HCT116 (cell line): ENCODE results near the gene KCNV2. TPM values are rescaled to one million over a fixed set of nuclear protein-coding genes. Genes with fewer than 3 reads are reported as not detected.

Source experiments
- ATAC-seq: fragments of 200-7000 bp; cut with Tn5 transposase; 2 replicates; pipeline ENCODE4 v1.9.1; 2020; ENCODE audit warnings: mild to moderate bottlenecking, moderate library complexity
- BruUV-seq: library from RNA; stranded (reverse); fragments of 400-500 nt; replicated peaks from 2 replicates; lab custom pipeline; 2021; lab: Mats Ljungman, UMichigan
- CTCF ChIA-PET: fragments of 300-600 bp; sonication (Branson Sonifier 250); formaldehyde crosslinking; loops from one replicate; lab custom pipeline; 2021; ENCODE audit warnings: antibody characterized with exemption; lab: Charles Lee
- POLR2A ChIA-PET: fragments of 300-600, 350-600 bp; sonication (Branson Sonifier 250); formaldehyde crosslinking; loops from one replicate; lab custom pipeline; 2021; ENCODE audit warnings: antibody characterized with exemption; lab: Charles Lee
- RAD21 ChIA-PET, 2 experiments: fragments of 300-600 bp; sonication (Branson Sonifier 250); formaldehyde crosslinking; loops; one replicate each; lab custom pipeline; 2023; ENCODE audit warnings: low total read pairs in 2 of 2; ENCODE audit not compliant: uncharacterized antibody in 2 of 2, unreplicated experiment in 2 of 2, low non-redundant PET in 1 of 2; lab: Charles Lee
- DNase-seq: peaks from one replicate; pipeline ENCODE4 v3.0.0-alpha.2; 2010; ENCODE audit warnings: low read depth, low spot score
- H2AFZ ChIP-seq: fragments of 200-600 bp; shearing (Covaris generic), sonication (generic); 2 replicates; pipeline ENCODE4 v1.6.1; 2017; ENCODE audit warnings: low read depth, mixed run types, mixed read lengths, antibody characterized with exemption, low read length; ENCODE audit not compliant: poor library complexity, severe bottlenecking
- H3K27ac ChIP-seq: 2 replicates; pipeline ENCODE4 v1.5.1; 2012; ENCODE audit warnings: low read depth, low read length
- H3K27me3 ChIP-seq: fragments of 200-600 bp; sonication (generic); 2 replicates; pipeline ENCODE4 v1.6.1; 2016; ENCODE audit warnings: mixed run types, low read length, mixed read lengths; ENCODE audit not compliant: insufficient read depth
- H3K36me3 ChIP-seq, 2 experiments: fragments of 200-500 bp in 1 of 2; fragments of 200-600 bp in 1 of 2; sonication (Bioruptor generic) in 1 of 2; sonication (generic) in 1 of 2; 2 replicates each; pipeline versions ENCODE4 v1.5.1 to v1.6.1; 2014 to 2016; ENCODE audit warnings: low read length in 2 of 2, inconsistent platforms in 1 of 2, mixed read lengths in 1 of 2, mixed run types in 1 of 2; ENCODE audit not compliant: insufficient read depth in 2 of 2, control insufficient read depth in 1 of 2
- H3K4me1 ChIP-seq, 2 experiments: fragments of 200-600 bp in 1 of 2; sonication (generic) in 1 of 2; 2 replicates each; pipeline versions ENCODE4 v1.5.1 to v1.6.1; 2012 to 2017; ENCODE audit warnings: low read length in 2 of 2, inconsistent platforms in 1 of 2, mild to moderate bottlenecking in 1 of 2, mixed read lengths in 1 of 2, mixed run types in 1 of 2, moderate library complexity in 1 of 2; ENCODE audit not compliant: insufficient read depth in 2 of 2, control insufficient read depth in 1 of 2
- H3K4me2 ChIP-seq: fragments of 200-600 bp; sonication (generic); 2 replicates; pipeline ENCODE4 v1.6.1; 2017; ENCODE audit warnings: mixed run types, low read length, mixed read lengths
- H3K4me3 ChIP-seq, 2 experiments: fragments of 200-600 bp in 1 of 2; sonication (generic) in 1 of 2; replicated peaks in 1 of 2; 2 replicates each; pipeline ENCODE4 v1.5.1; 2011 to 2016; ENCODE audit warnings: low read length in 2 of 2, control low read depth in 1 of 2, low read depth in 1 of 2, mild to moderate bottlenecking in 1 of 2, mixed read lengths in 1 of 2, mixed run types in 1 of 2
- H3K79me2 ChIP-seq: fragments of 200-600 bp; sonication (generic); 2 replicates; pipeline ENCODE4 v1.6.1; 2017; ENCODE audit warnings: mild to moderate bottlenecking, mixed run types, low read length, moderate library complexity, mixed read lengths; ENCODE audit not compliant: insufficient read depth
- H3K9ac ChIP-seq: fragments of 200-600 bp; sonication (generic); 2 replicates; pipeline ENCODE4 v1.6.1; 2016; ENCODE audit warnings: low read length, mixed read lengths
- H3K9me2 ChIP-seq: fragments of 200-600 bp; sonication (generic), shearing (Covaris generic); 2 replicates; pipeline ENCODE4 v1.6.1; 2017; ENCODE audit warnings: mixed run types, mild to moderate bottlenecking, moderate library complexity; ENCODE audit not compliant: insufficient read depth
- H3K9me3 ChIP-seq, 2 experiments: fragments of 200-500 bp in 1 of 2; fragments of 200-600 bp in 1 of 2; sonication (Bioruptor generic) in 1 of 2; sonication (generic) in 1 of 2; 2 replicates each; pipeline ENCODE4 v1.6.1; 2014 to 2017; ENCODE audit warnings: low read length in 2 of 2, mixed read lengths in 2 of 2, inconsistent platforms in 1 of 2, low read depth in 1 of 2, mild to moderate bottlenecking in 1 of 2, mixed run types in 1 of 2, moderate library complexity in 1 of 2; ENCODE audit not compliant: control insufficient read depth in 1 of 2, insufficient read depth in 1 of 2
- H4K20me1 ChIP-seq: fragments of 200-600 bp; sonication (generic), shearing (Covaris generic); 2 replicates; pipeline ENCODE4 v1.6.1; 2017; ENCODE audit warnings: mixed run types, mild to moderate bottlenecking, moderate library complexity; ENCODE audit not compliant: insufficient read depth
- CEBPB ChIP-seq: IDR thresholded peaks from 2 replicates; pipeline ENCODE4 v1.6.1; 2012; ENCODE audit warnings: low read depth
- EGR1 ChIP-seq: IDR thresholded peaks from 2 replicates; pipeline ENCODE4 v1.6.1; 2012; ENCODE audit warnings: low read depth
- JUND ChIP-seq: IDR thresholded peaks from 2 replicates; pipeline ENCODE4 v1.6.1; 2012
- RAD21 ChIP-seq: IDR thresholded peaks from 2 replicates; pipeline ENCODE4 v1.6.1; 2012; ENCODE audit warnings: low read depth, mild to moderate bottlenecking
- SP1 ChIP-seq: IDR thresholded peaks from 2 replicates; pipeline ENCODE4 v1.6.1; 2012; ENCODE audit warnings: low read depth
- SRF ChIP-seq: IDR thresholded peaks from 2 replicates; pipeline ENCODE4 v1.6.1; 2012; ENCODE audit warnings: low read depth
- TCF7L2 ChIP-seq: IDR thresholded peaks from 2 replicates; pipeline ENCODE4 v1.7.0; 2011; ENCODE audit warnings: borderline replicate concordance, inconsistent platforms; ENCODE audit not compliant: insufficient read depth, insufficient read length; ENCODE audit errors: extremely low read depth
- intact Hi-C: fragments of 100-400 bp; cut with micrococcal nuclease; formaldehyde crosslinking; loops from 2 replicates; pipeline ENCODE4 v1.10.0; 2022
- total RNA-seq: library from RNA; stranded (reverse); gene quantifications from one replicate; pipeline ENCODE4 v1.2.1, GENCODE V29; 2021; ENCODE audit not compliant: unreplicated experiment
- TF ChIP-seq, protein P1 (sequence below), 3 experiments: fragments of 200-600 bp in 1 of 3; sonication (generic) in 1 of 3; IDR thresholded peaks in 2 of 3; conservative IDR thresholded peaks in 1 of 3; 2 replicates each; pipeline ENCODE4 v1.5.1; 2012 to 2017; ENCODE audit warnings: low read depth in 2 of 3, low read length in 2 of 3, antibody characterized with exemption in 1 of 3, borderline replicate concordance in 1 of 3, control low read depth in 1 of 3, mild to moderate bottlenecking in 1 of 3, mixed read lengths in 1 of 3, mixed run types in 1 of 3, moderate library complexity in 1 of 3; ENCODE audit not compliant: insufficient read depth in 1 of 3
- TF ChIP-seq, protein P2 (sequence below): IDR thresholded peaks from 2 replicates; pipeline ENCODE4 v1.6.1; 2011; ENCODE audit warnings: mild to moderate bottlenecking, low read length, moderate library complexity; ENCODE audit not compliant: insufficient replicate concordance; ENCODE audit errors: extremely low read depth
- TF ChIP-seq, protein P3 (sequence below): IDR thresholded peaks from 2 replicates; pipeline ENCODE4 v1.6.1; 2012; ENCODE audit warnings: low read depth

The KCNV2 gene
- total RNA-seq, 1 experiment from 2014 or later: not detected

DNA sequence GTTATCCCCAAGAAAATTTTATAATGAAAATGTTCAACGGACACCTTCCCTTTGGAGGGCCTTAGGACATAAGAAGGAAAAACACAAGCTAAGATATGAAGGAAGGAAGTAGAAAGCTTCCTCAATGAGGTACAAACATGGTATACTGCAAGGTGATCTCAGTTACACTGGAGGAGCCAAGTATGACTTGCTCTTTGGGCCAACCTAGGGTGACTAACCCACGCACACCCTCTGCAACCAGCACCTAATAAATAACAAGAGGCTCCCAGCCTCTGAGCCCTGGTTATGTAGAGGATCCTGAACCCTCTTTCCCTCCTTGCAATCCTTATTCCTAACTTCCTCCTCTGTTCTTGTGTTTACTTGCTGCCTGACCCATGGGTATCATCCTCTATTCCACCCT lies 38.3 kb upstream of the KCNV2 start:
- H3K79me2 ChIP-seq: no peaks in the 10 kb centered on the region
- H2AFZ ChIP-seq: no peak overlapping the region
- no peaks in the 10 kb centered on the region for H3K9me2 ChIP-seq
- no peak for DNase-seq
- H3K27ac ChIP-seq: no peak overlapping the region
- no peaks in the 10 kb centered on the region for H3K4me1 ChIP-seq
- TF ChIP-seq, protein P1, sequence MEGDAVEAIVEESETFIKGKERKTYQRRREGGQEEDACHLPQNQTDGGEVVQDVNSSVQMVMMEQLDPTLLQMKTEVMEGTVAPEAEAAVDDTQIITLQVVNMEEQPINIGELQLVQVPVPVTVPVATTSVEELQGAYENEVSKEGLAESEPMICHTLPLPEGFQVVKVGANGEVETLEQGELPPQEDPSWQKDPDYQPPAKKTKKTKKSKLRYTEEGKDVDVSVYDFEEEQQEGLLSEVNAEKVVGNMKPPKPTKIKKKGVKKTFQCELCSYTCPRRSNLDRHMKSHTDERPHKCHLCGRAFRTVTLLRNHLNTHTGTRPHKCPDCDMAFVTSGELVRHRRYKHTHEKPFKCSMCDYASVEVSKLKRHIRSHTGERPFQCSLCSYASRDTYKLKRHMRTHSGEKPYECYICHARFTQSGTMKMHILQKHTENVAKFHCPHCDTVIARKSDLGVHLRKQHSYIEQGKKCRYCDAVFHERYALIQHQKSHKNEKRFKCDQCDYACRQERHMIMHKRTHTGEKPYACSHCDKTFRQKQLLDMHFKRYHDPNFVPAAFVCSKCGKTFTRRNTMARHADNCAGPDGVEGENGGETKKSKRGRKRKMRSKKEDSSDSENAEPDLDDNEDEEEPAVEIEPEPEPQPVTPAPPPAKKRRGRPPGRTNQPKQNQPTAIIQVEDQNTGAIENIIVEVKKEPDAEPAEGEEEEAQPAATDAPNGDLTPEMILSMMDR (IDR thresholded peaks at IDR 0.05 in 2 of 3, conservative IDR thresholded peaks at IDR 0.05 in 1 of 3; ENCODE audit: borderline replicate concordance in 1 of 3, insufficient read depth in 1 of 3, low read depth in 2 of 3, low read length in 2 of 3): no peak
- TF ChIP-seq JUND (no peak), EGR1 (no peak), SRF (no peak), SP1 (no peak), TCF7L2 (no peak), RAD21 (no peak), CEBPB (no peak)
- TF ChIP-seq, protein P2, sequence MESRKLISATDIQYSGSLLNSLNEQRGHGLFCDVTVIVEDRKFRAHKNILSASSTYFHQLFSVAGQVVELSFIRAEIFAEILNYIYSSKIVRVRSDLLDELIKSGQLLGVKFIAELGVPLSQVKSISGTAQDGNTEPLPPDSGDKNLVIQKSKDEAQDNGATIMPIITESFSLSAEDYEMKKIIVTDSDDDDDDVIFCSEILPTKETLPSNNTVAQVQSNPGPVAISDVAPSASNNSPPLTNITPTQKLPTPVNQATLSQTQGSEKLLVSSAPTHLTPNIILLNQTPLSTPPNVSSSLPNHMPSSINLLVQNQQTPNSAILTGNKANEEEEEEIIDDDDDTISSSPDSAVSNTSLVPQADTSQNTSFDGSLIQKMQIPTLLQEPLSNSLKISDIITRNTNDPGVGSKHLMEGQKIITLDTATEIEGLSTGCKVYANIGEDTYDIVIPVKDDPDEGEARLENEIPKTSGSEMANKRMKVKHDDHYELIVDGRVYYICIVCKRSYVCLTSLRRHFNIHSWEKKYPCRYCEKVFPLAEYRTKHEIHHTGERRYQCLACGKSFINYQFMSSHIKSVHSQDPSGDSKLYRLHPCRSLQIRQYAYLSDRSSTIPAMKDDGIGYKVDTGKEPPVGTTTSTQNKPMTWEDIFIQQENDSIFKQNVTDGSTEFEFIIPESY: no peak
- TF ChIP-seq, protein P3, sequence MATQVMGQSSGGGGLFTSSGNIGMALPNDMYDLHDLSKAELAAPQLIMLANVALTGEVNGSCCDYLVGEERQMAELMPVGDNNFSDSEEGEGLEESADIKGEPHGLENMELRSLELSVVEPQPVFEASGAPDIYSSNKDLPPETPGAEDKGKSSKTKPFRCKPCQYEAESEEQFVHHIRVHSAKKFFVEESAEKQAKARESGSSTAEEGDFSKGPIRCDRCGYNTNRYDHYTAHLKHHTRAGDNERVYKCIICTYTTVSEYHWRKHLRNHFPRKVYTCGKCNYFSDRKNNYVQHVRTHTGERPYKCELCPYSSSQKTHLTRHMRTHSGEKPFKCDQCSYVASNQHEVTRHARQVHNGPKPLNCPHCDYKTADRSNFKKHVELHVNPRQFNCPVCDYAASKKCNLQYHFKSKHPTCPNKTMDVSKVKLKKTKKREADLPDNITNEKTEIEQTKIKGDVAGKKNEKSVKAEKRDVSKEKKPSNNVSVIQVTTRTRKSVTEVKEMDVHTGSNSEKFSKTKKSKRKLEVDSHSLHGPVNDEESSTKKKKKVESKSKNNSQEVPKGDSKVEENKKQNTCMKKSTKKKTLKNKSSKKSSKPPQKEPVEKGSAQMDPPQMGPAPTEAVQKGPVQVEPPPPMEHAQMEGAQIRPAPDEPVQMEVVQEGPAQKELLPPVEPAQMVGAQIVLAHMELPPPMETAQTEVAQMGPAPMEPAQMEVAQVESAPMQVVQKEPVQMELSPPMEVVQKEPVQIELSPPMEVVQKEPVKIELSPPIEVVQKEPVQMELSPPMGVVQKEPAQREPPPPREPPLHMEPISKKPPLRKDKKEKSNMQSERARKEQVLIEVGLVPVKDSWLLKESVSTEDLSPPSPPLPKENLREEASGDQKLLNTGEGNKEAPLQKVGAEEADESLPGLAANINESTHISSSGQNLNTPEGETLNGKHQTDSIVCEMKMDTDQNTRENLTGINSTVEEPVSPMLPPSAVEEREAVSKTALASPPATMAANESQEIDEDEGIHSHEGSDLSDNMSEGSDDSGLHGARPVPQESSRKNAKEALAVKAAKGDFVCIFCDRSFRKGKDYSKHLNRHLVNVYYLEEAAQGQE: no peak
- H3K9me3 ChIP-seq: no peaks in the 10 kb centered on the region
- no peak overlapping the region for H3K4me2 ChIP-seq
- ChIA-PET RAD21 (no interaction called here), POLR2A (no interaction called here), CTCF (no interaction called here)
- H3K9ac ChIP-seq: no peak overlapping the region
- no peaks in the 10 kb centered on the region for H3K36me3 ChIP-seq
- no peak for ATAC-seq
- no peak overlapping the region for H3K4me3 ChIP-seq
- BruUV-seq: no TSS peak
- H4K20me1 ChIP-seq: no peaks in the 10 kb centered on the region
- intact Hi-C loops: no loop called here
- no peaks in the 10 kb centered on the region for H3K27me3 ChIP-seq
